IPS-20b (cell line): ENCODE data around the gene VIL1.

Experiments used
- H3K27ac ChIP-seq: one replicate; pipeline ENCODE4 v1.5.1; 2013; ENCODE audit warnings: low read length
- H3K27me3 ChIP-seq: 2 replicates; pipeline ENCODE4 v1.6.1; 2013; ENCODE audit warnings: mild to moderate bottlenecking, low read length, inconsistent platforms; ENCODE audit not compliant: insufficient read depth
- H3K36me3 ChIP-seq: 2 replicates; pipeline ENCODE4 v1.6.1; 2013; ENCODE audit warnings: low read depth, mild to moderate bottlenecking, inconsistent platforms, low read length, moderate library complexity; ENCODE audit not compliant: insufficient read depth
- H3K4me1 ChIP-seq: 2 replicates; pipeline ENCODE4 v1.6.1; 2013; ENCODE audit warnings: mild to moderate bottlenecking, control low read depth, inconsistent platforms, low read length, moderate library complexity; ENCODE audit not compliant: insufficient read depth
- H3K4me3 ChIP-seq: 2 replicates; pipeline ENCODE4 v1.5.1; 2013; ENCODE audit warnings: mild to moderate bottlenecking, low read length, inconsistent platforms
- H3K9ac ChIP-seq: 2 replicates; pipeline ENCODE4 v1.6.1; 2013; ENCODE audit warnings: low read depth, mild to moderate bottlenecking, inconsistent platforms, low read length, moderate library complexity
- H3K9me3 ChIP-seq: 2 replicates; pipeline ENCODE4 v1.6.1; 2013; ENCODE audit warnings: mild to moderate bottlenecking, low read depth, low read length, inconsistent platforms; ENCODE audit not compliant: insufficient read depth

Gene VIL1

DNA sequence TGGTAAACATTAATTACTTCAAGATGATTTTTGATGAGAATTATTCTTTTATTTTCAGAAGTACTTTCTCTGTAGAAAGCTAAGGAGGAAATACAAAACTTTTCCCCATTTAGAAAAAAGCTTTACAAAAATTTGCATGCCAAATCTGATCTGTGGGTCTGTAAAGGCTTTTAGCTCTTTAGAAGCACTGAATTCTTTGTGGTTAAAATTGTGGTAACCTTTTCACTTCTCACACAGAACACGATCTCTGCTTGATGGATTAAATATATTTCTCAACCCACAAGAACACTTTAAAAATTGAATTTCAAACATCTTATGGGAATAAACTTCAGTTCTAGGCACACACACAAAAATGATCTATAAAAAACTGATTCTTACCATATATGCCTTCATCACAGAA is 63.7 kb downstream of the VIL1 start:
- H3K9me3 ChIP-seq, result no peaks in the 10 kb centered on the region
- H3K4me1 ChIP-seq, result no peaks in the 10 kb centered on the region
- no peak overlapping the region for H3K4me3 ChIP-seq
- H3K36me3 ChIP-seq, result peaks cover 88% of the 10 kb centered on the region
- H3K27me3 ChIP-seq, result no peaks in the 10 kb centered on the region
- no peak overlapping the region for H3K27ac ChIP-seq
- H3K9ac ChIP-seq, result no peak overlapping the region

DNA sequence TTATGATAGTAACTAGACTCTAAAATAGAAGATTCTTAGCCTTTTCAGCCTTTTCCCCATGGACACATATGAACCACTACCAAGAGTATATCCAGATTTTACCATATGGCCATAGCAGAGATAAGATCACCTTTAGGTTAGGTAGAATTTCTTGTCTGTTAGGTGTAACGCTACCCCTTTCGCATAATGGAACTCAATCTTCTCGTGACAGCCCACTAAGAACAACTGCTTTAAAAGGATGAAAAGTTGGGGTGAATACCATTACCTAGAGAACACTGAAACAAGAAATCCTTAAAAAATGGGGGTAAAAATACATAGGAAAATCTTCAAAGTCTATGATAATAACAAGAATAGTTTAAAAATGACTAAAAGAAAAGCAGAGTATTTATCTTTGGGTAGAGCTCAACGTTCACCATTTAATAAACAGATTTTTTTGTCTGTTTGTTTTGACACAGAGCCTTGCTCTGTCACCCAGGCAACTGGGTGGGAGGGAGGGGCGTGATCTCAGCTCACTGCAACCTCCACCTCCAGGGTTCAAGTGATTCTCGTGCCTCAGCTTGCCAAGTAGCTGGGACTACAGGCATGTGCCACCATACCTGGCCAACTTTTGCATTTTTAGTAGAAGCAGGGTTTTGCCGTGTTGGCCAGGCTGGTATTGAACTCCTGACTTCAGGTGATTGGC is 67.2 kb downstream of the VIL1 start:
- Histone ChIP-seq H3K4me3 (no peak overlapping the region), H3K27me3 (no peaks in the 10 kb centered on the region), H3K9me3 (no peaks in the 10 kb centered on the region), H3K36me3 (peaks cover 87% of the 10 kb centered on the region), H3K27ac (no peak overlapping the region), H3K4me1 (no peaks in the 10 kb centered on the region), H3K9ac (no peak overlapping the region)

GRCh38 chr2:218500501-218501060 is 81.7 kb downstream of the VIL1 start:
- Histone ChIP-seq H3K9ac (no peak overlapping the region), H3K9me3 (no peaks in the 10 kb centered on the region), H3K4me1 (peaks cover 11% of the 10 kb centered on the region), H3K27ac (no peak overlapping the region), H3K36me3 (peaks cover 48% of the 10 kb centered on the region), H3K27me3 (no peaks in the 10 kb centered on the region), H3K4me3 (no peak overlapping the region)

GRCh38 chr2:218501665-218502064 is 82.7 kb downstream of the VIL1 start:
- H3K9ac ChIP-seq, result peak overlapping the region; percentile 49; the same call in 1 of the 2 replicates
- peaks cover 11% of the 10 kb centered on the region for H3K4me1 ChIP-seq
- H3K36me3 ChIP-seq, result peaks cover 41% of the 10 kb centered on the region
- H3K9me3 ChIP-seq, result no peaks in the 10 kb centered on the region
- H3K27ac ChIP-seq, result no peak overlapping the region
- H3K27me3 ChIP-seq, result no peaks in the 10 kb centered on the region
- no peak overlapping the region for H3K4me3 ChIP-seq
